GM06990 (cell line): ENCODE data around the gene APCDD1L.
"Not testable (repeated sequence)": the region's sequence is repeated elsewhere in the genome, so short reads cannot be mapped to it uniquely, and the experiment has no call there.

Source experiments
- DNase-seq: peaks from one replicate; pipeline ENCODE4 v3.0.0-alpha.2; 2011; ENCODE audit not compliant: insufficient read length; ENCODE audit errors: extremely low read depth
- H3K27me3 ChIP-seq: replicated peaks from 2 replicates; pipeline ENCODE4 v1.6.0; 2011; ENCODE audit warnings: low read length; ENCODE audit not compliant: control insufficient read depth, insufficient read depth
- H3K36me3 ChIP-seq: 2 replicates; pipeline ENCODE4 v1.5.1; 2011; ENCODE audit warnings: low read length; ENCODE audit not compliant: control insufficient read depth, insufficient read depth
- H3K4me3 ChIP-seq: replicated peaks from 2 replicates; pipeline ENCODE4 v1.5.1; 2011; ENCODE audit warnings: low read depth, mild to moderate bottlenecking, control low read depth, low read length
- CTCF ChIP-seq: IDR thresholded peaks from 2 replicates; pipeline ENCODE4 v1.5.1; 2011; ENCODE audit warnings: low read length, control low read depth, mild to moderate bottlenecking, inconsistent platforms; ENCODE audit not compliant: insufficient read depth, poor library complexity, severe bottlenecking

The APCDD1L gene

GRCh38 chr20:58429303-58429702 is 85.9 kb downstream of the APCDD1L start:
- H3K36me3 ChIP-seq = peaks cover 2% of the 10 kb centered on the region
- TF ChIP-seq CTCF = no peak
- no peak overlapping the region for H3K4me3 ChIP-seq
- DNase-seq = no peak
- no peaks in the 10 kb centered on the region for H3K27me3 ChIP-seq

GRCh38 chr20:58428364-58428763 is 86.8 kb downstream of the APCDD1L start:
- H3K4me3 ChIP-seq = no peak overlapping the region
- no peaks in the 10 kb centered on the region for H3K27me3 ChIP-seq
- H3K36me3 ChIP-seq = peaks cover 2% of the 10 kb centered on the region
- DNase-seq = no peak
- TF ChIP-seq CTCF = no peak

DNA sequence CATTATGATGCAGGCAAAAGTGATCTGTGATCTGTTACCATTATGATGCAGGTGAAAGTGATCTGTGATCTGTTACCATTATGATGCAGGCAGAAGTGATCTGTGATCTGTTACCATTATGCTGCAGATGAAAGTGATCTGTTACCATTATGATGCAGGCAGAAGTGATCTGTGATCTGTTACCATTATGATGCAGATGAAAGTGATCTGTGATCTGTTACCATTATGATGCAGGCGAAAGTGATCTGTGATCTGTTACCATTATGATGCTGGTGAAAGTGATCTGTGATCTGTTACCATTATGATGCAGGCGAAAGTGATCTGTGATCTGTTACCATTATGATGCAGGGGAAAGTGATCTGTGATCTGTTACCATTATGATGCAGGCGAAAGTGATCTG is 87.6 kb downstream of the APCDD1L start:
- H3K36me3 ChIP-seq, DNase-seq: not testable (repeated sequence)

DNA sequence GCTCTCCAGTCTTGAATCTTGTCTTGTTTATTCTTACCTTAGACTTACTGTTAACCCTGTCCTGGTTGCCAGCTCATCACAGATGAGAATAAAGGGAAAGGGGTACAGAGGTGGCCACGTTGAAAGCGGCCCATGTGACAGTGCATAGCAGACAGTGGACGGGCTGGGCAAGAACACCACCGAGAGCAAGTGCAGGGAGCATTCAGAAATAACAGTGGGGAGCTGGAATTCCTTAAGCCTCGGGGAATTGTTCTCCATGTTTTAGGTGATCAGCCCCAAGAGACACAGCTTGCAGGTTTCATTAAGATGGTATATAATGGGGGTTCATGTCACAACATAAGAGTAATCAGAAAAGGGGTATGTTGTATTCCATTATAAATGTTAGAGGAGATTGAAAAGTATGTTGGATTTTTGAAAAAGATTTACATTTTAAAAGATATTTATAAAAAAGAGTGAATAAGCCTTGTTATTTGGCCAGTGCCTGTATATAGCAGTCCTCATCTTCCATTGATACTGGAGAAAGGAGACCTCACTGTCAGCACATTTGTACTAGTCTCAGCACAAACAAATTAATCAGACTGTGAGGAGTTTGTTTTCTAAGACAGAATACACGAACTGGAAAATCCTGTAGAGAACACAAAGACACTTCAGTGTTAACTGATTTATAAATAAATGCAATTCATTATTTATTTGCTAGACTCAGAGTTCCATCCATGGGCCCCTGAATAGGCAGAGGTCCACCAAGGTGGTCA is 90.8 kb downstream of the APCDD1L start:
- H3K36me3 ChIP-seq = peaks cover 4% of the 10 kb centered on the region
- DNase-seq = no peak
- no peak for TF ChIP-seq CTCF

More for the DNA sequence above, 87.6 kb downstream of the APCDD1L start:
- H3K27me3 ChIP-seq, H3K4me3 ChIP-seq: not testable (repeated sequence)

GRCh38 chr20:58421497-58421850 is 93.7 kb downstream of the APCDD1L start:
- Histone ChIP-seq H3K4me3 (no peak overlapping the region), H3K36me3 (peaks cover 4% of the 10 kb centered on the region), H3K27me3 (no peaks in the 10 kb centered on the region)
- DNase-seq = no peak
- no peak for TF ChIP-seq CTCF

More for the DNA sequence above, 90.8 kb downstream of the APCDD1L start:
- no peaks in the 10 kb centered on the region for H3K27me3 ChIP-seq
- no peak overlapping the region for H3K4me3 ChIP-seq

DNA sequence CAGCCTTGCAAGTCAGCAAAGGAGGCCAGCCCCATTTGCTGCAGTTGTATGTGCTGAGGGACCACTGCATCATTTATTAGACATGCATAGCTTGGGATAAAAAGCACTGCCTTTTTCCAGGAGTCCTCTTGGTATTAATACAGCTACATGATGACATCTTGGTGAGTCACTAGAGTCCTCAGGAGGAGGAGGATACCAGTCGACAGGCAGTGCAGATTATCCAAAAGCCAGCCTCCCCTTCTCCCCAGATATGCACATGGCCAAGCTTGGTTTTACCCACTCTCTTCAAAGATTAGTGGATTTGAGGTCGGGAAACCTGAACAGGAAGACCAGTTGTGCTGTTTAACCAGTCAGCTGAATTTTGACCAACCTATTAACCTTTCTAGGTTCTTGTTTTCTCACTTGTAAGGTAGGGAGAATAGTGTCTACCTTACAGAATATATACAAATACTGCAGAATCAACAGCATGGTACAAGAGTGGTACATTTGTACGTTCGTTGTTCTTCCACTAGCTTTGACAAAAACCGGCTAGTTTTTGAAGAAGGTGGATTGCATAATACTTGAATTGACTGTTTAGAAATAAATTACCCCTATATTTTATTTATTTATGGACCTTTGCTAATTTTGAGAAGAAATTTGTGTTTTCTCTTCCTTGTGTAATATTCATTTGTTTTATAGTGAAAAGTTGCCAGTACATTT is 94.3 kb downstream of the APCDD1L start:
- H3K4me3 ChIP-seq = no peak overlapping the region
- H3K27me3 ChIP-seq = no peaks in the 10 kb centered on the region
- DNase-seq = no peak
- peaks cover 4% of the 10 kb centered on the region for H3K36me3 ChIP-seq
- TF ChIP-seq CTCF = no peak
